HG03108 (cell line): Measurements from ENCODE around the gene BRI3.

ENCODE experiments used
- ATAC-seq: cut with Tn5 transposase; IDR thresholded peaks from one replicate; pipeline ENCODE4 v1.9.1; 2021; ENCODE audit warnings: moderate library complexity; ENCODE audit not compliant: unreplicated experiment

BRI3 gene

GRCh38 chr7:98286093-98286539 lies 4.6 kb downstream of the BRI3 start:
- ATAC-seq: no peak

- ATAC-seq: no peak
These were observed 5.4 kb downstream of the BRI3 start for GRCh38 chr7:98286701-98287485.

GRCh38 chr7:98287486-98287959 lies 6.0 kb downstream of the BRI3 start:
- no peak for ATAC-seq

- no peak for ATAC-seq
These were observed 6.8 kb downstream of the BRI3 start for GRCh38 chr7:98288064-98288823.

- ATAC-seq: no peak
These were observed 7.9 kb downstream of the BRI3 start for GRCh38 chr7:98289333-98289875.

- ATAC-seq: no peak
These were observed 10.2 kb downstream of the BRI3 start for GRCh38 chr7:98291717-98292116.

- no peak for ATAC-seq
These were observed 11.8 kb downstream of the BRI3 start for GRCh38 chr7:98293265-98293664.

GRCh38 chr7:98293746-98294145 lies 12.3 kb downstream of the BRI3 start:
- no peak for ATAC-seq

GRCh38 chr7:98294326-98294725 lies 12.8 kb downstream of the BRI3 start:
- ATAC-seq: no peak

- peak; percentile 59 for ATAC-seq
These were observed 13.4 kb downstream of the BRI3 start for GRCh38 chr7:98294798-98295382.

- ATAC-seq: no peak
These were observed 14.1 kb downstream of the BRI3 start for GRCh38 chr7:98295467-98296192.

GRCh38 chr7:98296833-98297232 lies 15.3 kb downstream of the BRI3 start:
- no peak for ATAC-seq

- no peak for ATAC-seq
These were observed 16.3 kb downstream of the BRI3 start for GRCh38 chr7:98297626-98298286.

- ATAC-seq: no peak
These were observed 19.3 kb downstream of the BRI3 start for GRCh38 chr7:98300595-98301372.

- no peak for ATAC-seq
These were observed 20.4 kb downstream of the BRI3 start for GRCh38 chr7:98301693-98302470.

- no peak for ATAC-seq
These were observed 21.8 kb downstream of the BRI3 start for GRCh38 chr7:98303176-98303865.

- no peak for ATAC-seq
These were observed 22.4 kb downstream of the BRI3 start for GRCh38 chr7:98303906-98304305.

GRCh38 chr7:98305951-98306535 lies 24.6 kb downstream of the BRI3 start:
- no peak for ATAC-seq
